Tibial nerve (tissue), 4 donors: ENCODE measurements around the gene GRPEL1.

ENCODE experiments used
- EP300 ChIP-seq, 2 donors: sonication (generic); formaldehyde crosslinking; IDR thresholded peaks; one replicate each; pipeline ENCODE4 v1.6.1; 2017; ENCODE audit warnings: antibody characterized with exemption in 2 of 2, mild to moderate bottlenecking in 1 of 2
- POLR2A ChIP-seq, 2 donors: fragments of 450-650 bp; IDR thresholded peaks; one replicate each; pipeline ENCODE4 v1.6.1; 2017; ENCODE audit warnings: antibody characterized with exemption in 2 of 2, mild to moderate bottlenecking in 2 of 2, moderate library complexity in 2 of 2
- TF ChIP-seq, protein P1 (sequence below), 5 experiments: fragments of 200-600 bp in 3 of 5; fragments of 450-650 bp in 2 of 5; sonication (generic) in 3 of 5; IDR thresholded peaks; one replicate each; pipeline ENCODE4 v1.5.1; 2016 to 2019; ENCODE audit warnings: antibody characterized with exemption in 5 of 5, mild to moderate bottlenecking in 3 of 5, moderate library complexity in 2 of 5

DNA sequence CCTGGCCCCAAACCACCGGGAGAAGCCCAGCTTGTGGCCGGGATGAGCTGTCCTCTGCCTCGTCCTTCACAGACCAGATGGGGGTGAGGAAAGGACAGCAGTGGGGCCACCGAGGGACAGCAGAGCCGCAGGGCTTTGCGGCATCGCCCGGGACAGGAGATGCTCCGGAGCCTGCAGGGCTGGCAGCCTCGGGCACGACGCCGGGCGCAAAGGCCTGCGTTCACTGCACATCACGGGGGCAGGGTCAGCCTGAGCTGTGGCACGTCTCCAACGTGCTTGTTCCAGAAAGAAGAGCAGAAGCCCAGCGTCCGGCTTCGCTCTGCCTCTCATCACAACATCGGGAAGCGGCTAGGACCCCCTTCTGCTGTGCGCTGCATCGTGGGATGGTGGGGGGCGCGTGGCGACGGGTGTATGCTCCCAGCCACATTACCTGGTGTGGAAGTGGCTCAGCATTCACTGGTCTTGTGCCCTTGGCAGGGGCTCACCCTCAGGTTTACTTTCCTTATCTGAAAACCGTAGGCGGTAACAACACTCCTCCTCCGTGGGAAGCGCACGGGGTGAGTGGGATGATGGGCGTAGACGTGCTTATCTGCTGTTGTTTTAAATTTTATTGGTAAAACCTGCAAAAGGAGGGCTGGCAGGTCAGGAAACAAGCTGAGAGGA, 17.3 kb downstream of the GRPEL1 start:
- TF ChIP-seq, protein P1, sequence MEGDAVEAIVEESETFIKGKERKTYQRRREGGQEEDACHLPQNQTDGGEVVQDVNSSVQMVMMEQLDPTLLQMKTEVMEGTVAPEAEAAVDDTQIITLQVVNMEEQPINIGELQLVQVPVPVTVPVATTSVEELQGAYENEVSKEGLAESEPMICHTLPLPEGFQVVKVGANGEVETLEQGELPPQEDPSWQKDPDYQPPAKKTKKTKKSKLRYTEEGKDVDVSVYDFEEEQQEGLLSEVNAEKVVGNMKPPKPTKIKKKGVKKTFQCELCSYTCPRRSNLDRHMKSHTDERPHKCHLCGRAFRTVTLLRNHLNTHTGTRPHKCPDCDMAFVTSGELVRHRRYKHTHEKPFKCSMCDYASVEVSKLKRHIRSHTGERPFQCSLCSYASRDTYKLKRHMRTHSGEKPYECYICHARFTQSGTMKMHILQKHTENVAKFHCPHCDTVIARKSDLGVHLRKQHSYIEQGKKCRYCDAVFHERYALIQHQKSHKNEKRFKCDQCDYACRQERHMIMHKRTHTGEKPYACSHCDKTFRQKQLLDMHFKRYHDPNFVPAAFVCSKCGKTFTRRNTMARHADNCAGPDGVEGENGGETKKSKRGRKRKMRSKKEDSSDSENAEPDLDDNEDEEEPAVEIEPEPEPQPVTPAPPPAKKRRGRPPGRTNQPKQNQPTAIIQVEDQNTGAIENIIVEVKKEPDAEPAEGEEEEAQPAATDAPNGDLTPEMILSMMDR (IDR thresholded peaks at IDR 0.05) = no peak
- no peak for TF ChIP-seq EP300 (IDR thresholded peaks at IDR 0.05)
- TF ChIP-seq POLR2A (IDR thresholded peaks at IDR 0.05) = no peak
